Naive thymus-derived CD8-positive, alpha-beta T cell (primary cell): ENCODE data around the gene ZCCHC8. TPM values are rescaled to one million over a fixed set of nuclear protein-coding genes. Genes with fewer than 3 reads are reported as not detected.

Experiments
- polyA plus RNA-seq, 3 donors: library from polyadenylated mRNA; unstranded; fragments of 300-500 nt; fragmentation: Illumina TruSeq; gene quantifications; one replicate each; pipeline ENCODE4 v1.2.3, GENCODE V29; 2021
- total RNA-seq, 8 experiments: library from RNA in 2 of 8; stranded (reverse) in 2 of 8; gene quantifications; one replicate each; pipeline ENCODE4 v1.2.3 and lab custom pipeline; 2021 to 2026

Gene ZCCHC8
- total and polyA plus RNA-seq, 5 experiments from 2014 or later, result 5.4 to 43.3 (median 14.1) TPM

Other genes with a start within 250 kb of the ZCCHC8 start
- gene VPS33A, start 234.4 kb downstream of the ZCCHC8 start, total RNA-seq, result 10 to 100 TPM; 29.4 to 29.5 TPM
- gene VPS33A, start 234.4 kb downstream of the ZCCHC8 start, polyA plus RNA-seq, result 10 to 100 TPM; 17.6 to 24.2 (median 20.1) TPM
- gene CLIP1, start 78.3 kb downstream of the ZCCHC8 start, total RNA-seq, result 10 to 100 TPM; 39.5 to 48.7 TPM
- gene CLIP1, start 78.3 kb downstream of the ZCCHC8 start, polyA plus RNA-seq, result 10 to 100 TPM in 1 of 3 donors, 1 to 10 TPM in 2; 6.3 to 20.4 (median 9.4) TPM
- 100 to 1,000 TPM; 135 to 146 TPM for gene RSRC2, start 26.0 kb upstream of the ZCCHC8 start, total RNA-seq
- gene RSRC2, start 26.0 kb upstream of the ZCCHC8 start, polyA plus RNA-seq, result 10 to 100 TPM; 18.5 to 47.5 (median 23.6) TPM
- 10 to 100 TPM; 30.9 to 35.4 TPM for gene KNTC1, start 26.3 kb upstream of the ZCCHC8 start, total RNA-seq
- 1 to 10 TPM; 1.4 to 3.6 (median 2.0) TPM for gene KNTC1, start 26.3 kb upstream of the ZCCHC8 start, polyA plus RNA-seq
- gene HCAR2, start 202.4 kb upstream of the ZCCHC8 start, total RNA-seq, result not detected
- not detected for gene HCAR2, start 202.4 kb upstream of the ZCCHC8 start, polyA plus RNA-seq
- not detected for gene HCAR3, start 215.9 kb upstream of the ZCCHC8 start, total RNA-seq
- not detected for gene HCAR3, start 215.9 kb upstream of the ZCCHC8 start, polyA plus RNA-seq
- not detected for gene HCAR1, start 229.9 kb upstream of the ZCCHC8 start, total RNA-seq
- not detected for gene HCAR1, start 229.9 kb upstream of the ZCCHC8 start, polyA plus RNA-seq